Measurements from ENCODE around the gene DMD. TPM values are rescaled to one million over a fixed set of nuclear protein-coding genes. Genes with fewer than 3 reads are reported as not detected.

Gene DMD
- total RNA-seq, 1 donor from 2014 or later = 30.6 TPM

GRCh38 chrX:31652650-31653049 lies 1558.7 kb downstream of the DMD start:
- Histone ChIP-seq H4K20me1 (ENCODE audit: low read depth) (no peaks in the 10 kb centered on the region), H2AFZ (replicated peaks) (no peak overlapping the region), H3K36me3 (no peaks in the 10 kb centered on the region), H3K27me3 (no peaks in the 10 kb centered on the region), H3K9me3 (ENCODE audit: low read depth) (no peaks in the 10 kb centered on the region), H3K4me2 (no peak overlapping the region), H3K79me2 (ENCODE audit: low read depth) (no peaks in the 10 kb centered on the region), H3K4me1 (peaks cover 4% of the 10 kb centered on the region), H3K4me3 (no peak overlapping the region), H3K9ac (no peak overlapping the region), H3K27ac (no peak overlapping the region), H3F3A (ENCODE audit: low read depth) (no peaks in the 10 kb centered on the region)
- H3K9me3 Mint-ChIP-seq = peaks cover 7% of the 10 kb centered on the region
- no peak for TF ChIP-seq CTCF (IDR thresholded peaks at IDR 0.05)
- no peak for TF ChIP-seq EZH2 (IDR thresholded peaks at IDR 0.05)
- TF ChIP-seq EZH2phosphoT487 (IDR thresholded peaks at IDR 0.05) = no peak
- peaks cover 5% of the 10 kb centered on the region for H3K4me1 Mint-ChIP-seq
- no peak for DNase-seq (ENCODE audit: low spot score)
- peaks cover 15% of the 10 kb centered on the region for H3K36me3 Mint-ChIP-seq
- no peak overlapping the region for H3K27ac Mint-ChIP-seq
- no peak overlapping the region for H3K4me3 Mint-ChIP-seq
- H3K27me3 Mint-ChIP-seq (ENCODE audit: insufficient read depth, low read depth) = no peaks in the 10 kb centered on the region

- no peaks in the 10 kb centered on the region for H3K27me3 Mint-ChIP-seq (ENCODE audit: insufficient read depth, low read depth)
- H3K27ac ChIP-seq = no peak overlapping the region
- H3K36me3 ChIP-seq = no peaks in the 10 kb centered on the region
- no peaks in the 10 kb centered on the region for H4K20me1 ChIP-seq (ENCODE audit: low read depth)
- H3K27ac Mint-ChIP-seq = no peak overlapping the region
- H3K4me3 ChIP-seq = no peak overlapping the region
- no peaks in the 10 kb centered on the region for H3K79me2 ChIP-seq (ENCODE audit: low read depth)
- no peaks in the 10 kb centered on the region for H3F3A ChIP-seq (ENCODE audit: low read depth)
- H3K9me3 ChIP-seq (ENCODE audit: low read depth) = no peaks in the 10 kb centered on the region
- peaks cover 5% of the 10 kb centered on the region for H3K4me1 Mint-ChIP-seq
- no peak for DNase-seq (ENCODE audit: low spot score)
- H3K36me3 Mint-ChIP-seq = no peaks in the 10 kb centered on the region
- no peak overlapping the region for H2AFZ ChIP-seq (replicated peaks)
- H3K9me3 Mint-ChIP-seq = no peaks in the 10 kb centered on the region
- no peak overlapping the region for H3K4me2 ChIP-seq
- H3K4me3 Mint-ChIP-seq = no peak overlapping the region
- peaks cover 4% of the 10 kb centered on the region for H3K4me1 ChIP-seq
- H3K9ac ChIP-seq = no peak overlapping the region
- TF ChIP-seq CTCF (IDR thresholded peaks at IDR 0.05) (no peak), EZH2phosphoT487 (IDR thresholded peaks at IDR 0.05) (no peak), EZH2 (IDR thresholded peaks at IDR 0.05) (no peak)
- H3K27me3 ChIP-seq = no peaks in the 10 kb centered on the region
Measured at GRCh38 chrX:31649201-31649600, 1562.1 kb downstream of the DMD start.

- no peak overlapping the region for H3K27ac Mint-ChIP-seq
- DNase-seq (ENCODE audit: low spot score) = no peak
- H3F3A ChIP-seq (ENCODE audit: low read depth) = no peaks in the 10 kb centered on the region
- no peaks in the 10 kb centered on the region for H3K27me3 ChIP-seq
- no peak overlapping the region for H3K4me3 Mint-ChIP-seq
- H4K20me1 ChIP-seq (ENCODE audit: low read depth) = no peaks in the 10 kb centered on the region
- H3K27me3 Mint-ChIP-seq (ENCODE audit: insufficient read depth, low read depth) = no peaks in the 10 kb centered on the region
- H2AFZ ChIP-seq (replicated peaks) = no peak overlapping the region
- peaks cover 24% of the 10 kb centered on the region for H3K4me1 Mint-ChIP-seq
- no peak overlapping the region for H3K9ac ChIP-seq
- no peaks in the 10 kb centered on the region for H3K9me3 ChIP-seq (ENCODE audit: low read depth)
- H3K4me1 ChIP-seq = no peaks in the 10 kb centered on the region
- H3K27ac ChIP-seq = no peak overlapping the region
- no peaks in the 10 kb centered on the region for H3K36me3 Mint-ChIP-seq
- H3K4me2 ChIP-seq = no peak overlapping the region
- no peaks in the 10 kb centered on the region for H3K36me3 ChIP-seq
- TF ChIP-seq EZH2 (IDR thresholded peaks at IDR 0.05) (no peak), EZH2phosphoT487 (IDR thresholded peaks at IDR 0.05) (no peak), CTCF (IDR thresholded peaks at IDR 0.05) (no peak)
- no peaks in the 10 kb centered on the region for H3K9me3 Mint-ChIP-seq
- H3K79me2 ChIP-seq (ENCODE audit: low read depth) = no peaks in the 10 kb centered on the region
- H3K4me3 ChIP-seq = no peak overlapping the region
Measured at GRCh38 chrX:31633349-31633748, 1578.0 kb downstream of the DMD start.

Measured in neural progenitor cell (in vitro differentiated cells).